Heart right ventricle (tissue), 16 donors: ENCODE data around the gene SLC22A6. TPM values are rescaled to one million over a fixed set of nuclear protein-coding genes. Genes with fewer than 3 reads are reported as not detected.

Source experiments
- ATAC-seq, 8 donors: fragments of 200-7000 bp; cut with Tn5 transposase; one replicate each; pipeline ENCODE4 v1.9.1; 2020; ENCODE audit warnings: mild to moderate bottlenecking in 8 of 8, moderate library complexity in 8 of 8, moderate number of reproducible peaks in 1 of 8
- DNase-seq, 2 donors: peaks; one replicate each; pipeline ENCODE4 v3.0.0-alpha.2; 2020
- H3K27ac ChIP-seq, 10 donors: fragments of 200-600 bp; sonication (generic) in 2 of 10; one replicate each; pipeline versions ENCODE4 v1.5.0 to v1.8.0; 2020 to 2022; ENCODE audit warnings: mild to moderate bottlenecking in 3 of 10
- H3K27me3 ChIP-seq, 7 donors: fragments of 200-600 bp; one replicate each; pipeline ENCODE4 v1.8.0; 2021 to 2022; ENCODE audit warnings: mild to moderate bottlenecking in 2 of 7
- H3K36me3 ChIP-seq, 9 donors: fragments of 200-600 bp; sonication (generic) in 1 of 9; one replicate each; pipeline versions ENCODE4 v1.5.0 to v1.8.0; 2020 to 2022; ENCODE audit warnings: mild to moderate bottlenecking in 2 of 9
- H3K4me1 ChIP-seq, 9 donors: fragments of 200-600 bp; sonication (generic) in 1 of 9; one replicate each; pipeline versions ENCODE4 v1.5.0 to v1.8.0; 2020 to 2022; ENCODE audit warnings: mild to moderate bottlenecking in 4 of 9
- H3K4me3 ChIP-seq, 10 donors: fragments of 200-600 bp; sonication (generic) in 2 of 10; one replicate each; pipeline versions ENCODE4 v1.5.0 to v1.8.0; 2020 to 2022; ENCODE audit warnings: mild to moderate bottlenecking in 7 of 10, moderate library complexity in 2 of 10
- H3K9me3 ChIP-seq, 11 donors: fragments of 200-600 bp in 10 of 11; sonication (generic) in 2 of 11; one replicate each; pipeline versions ENCODE4 v1.5.0 to v1.8.0; 2013 to 2022; ENCODE audit warnings: mild to moderate bottlenecking in 2 of 11, control low read depth in 1 of 11, moderate library complexity in 1 of 11
- CTCF ChIP-seq, 9 donors: fragments of 200-600 bp; sonication (generic) in 2 of 9; IDR thresholded peaks; one replicate each; pipeline versions ENCODE4 v1.5.0 to v1.8.0; 2021 to 2022; ENCODE audit warnings: antibody characterized with exemption in 9 of 9, mild to moderate bottlenecking in 5 of 9, moderate library complexity in 1 of 9
- WGBS, 2 donors: extraction: QIAGEN DNeasy Blood & Tissue Kit; methylation state at CpG; one replicate each; pipeline ENCODE4 v1.1.7; 2013; ENCODE audit warnings: inconsistent platforms in 1 of 2; 5-methylcytosine and 5-hydroxymethylcytosine counted together
- intact Hi-C, 10 donors: fragments of 100-400 bp; cut with DNase I; formaldehyde crosslinking; loops; one replicate each; pipeline versions ENCODE4 v1.11.1 to v1.14.2; 2022
- polyA plus RNA-seq, 2 donors: library from polyadenylated mRNA; stranded (reverse); fragments of 200-250 nt; gene quantifications; one replicate each; pipeline ENCODE4 v1.2.3, GENCODE V29; 2013
- total RNA-seq, 10 donors: library from RNA; stranded (reverse); fragmentation: NEBNext Ultra II Directional in 3 of 10; extraction: Animal tissue kit (Norgen Biotek cat#: 25700) in 3 of 10; gene quantifications; one replicate each; pipeline versions ENCODE4 v1.2.1 to v1.2.4, GENCODE V29; 2021 to 2023
- donor health status: Arrhythmogenic right ventricular cardiomyopathy.
- donor health status: ischemic (EF 13 %, LVEDD 7.1; RV severe dilation, severe dysfunction).
- donor health status: healthy with polysubstance abuse.
- donor health status: DM: no; HTN: yes; CAD: no.
- donor health status: DM: no; HTN: no; CAD: no.
- donor health status: ischemic (EF 25% LVEDD 6.9; RV normal size, moderate dysfunction).
- donor health status: ischemic (EF 25% LVEDD 5.7; RV mildly dilated, moderate dysfunction).
- donor health status: healthy.
- donor health status: DM: yes; HTN: yes; CAD: no.
- donor health status: Ischemic cardiomyopathy.
- donor health status: ischemic (EF 35%, LVEDD 5.7; RV mildly dilated, moderate dysfunction).
- donor health status: nonischemic (EF 11% LVEDD 7.7; RV severe dilation, severe dysfunction).
- donor health status: DM: yes; HTN: yes; CAD: no.
- donor health status: PGD.
- donor health status: ischemic (EF 29% LVEDD 5.4; RV normal size, mild dysfunction).
- donor health status: nonischemic (EF 23%, LVEDD 6.1; RV moderate dilation, normal function).

Gene SLC22A6
- total and polyA plus RNA-seq, 12 donors = not detected

- DNase-seq = no peak
- TF ChIP-seq CTCF (IDR thresholded peaks at IDR 0.05) = no peak
- peaks cover 0 to 3% (median 0%) of the 10 kb centered on the region in 7 donors for H3K27me3 ChIP-seq
- no peaks in the 10 kb centered on the region for H3K9me3 ChIP-seq
- intact Hi-C loops = no loop called here
- ATAC-seq = no peak
- H3K36me3 ChIP-seq = no peaks in the 10 kb centered on the region
- H3K4me3 ChIP-seq = no peak overlapping the region
- no peak overlapping the region for H3K27ac ChIP-seq
- H3K4me1 ChIP-seq = no peaks in the 10 kb centered on the region
- 72 to 74% methylated on average over 5 of the region's 5 CpGs for WGBS, 2 donors
Observed at GRCh38 chr11:62988276-62988675, 3.5 kb upstream of the SLC22A6 start.

- H3K4me3 ChIP-seq = no peak overlapping the region
- 88% methylated on average over 3 of the region's 3 CpGs for WGBS, 2 donors
- TF ChIP-seq CTCF (IDR thresholded peaks at IDR 0.05) = no peak
- H3K36me3 ChIP-seq = no peaks in the 10 kb centered on the region
- H3K27ac ChIP-seq = no peak overlapping the region
- H3K9me3 ChIP-seq = no peaks in the 10 kb centered on the region
- DNase-seq = no peak
- intact Hi-C loops = no loop called here
- H3K27me3 ChIP-seq = peaks cover 0 to 4% (median 0%) of the 10 kb centered on the region in 7 donors
- ATAC-seq = no peak
- no peaks in the 10 kb centered on the region for H3K4me1 ChIP-seq
Observed at GRCh38 chr11:62985041-62985750, 429 bp upstream of the SLC22A6 start.

GRCh38 chr11:62983536-62984199, 1.1 kb downstream of the SLC22A6 start:
- ATAC-seq = peak in 1 of 8 donors; percentile 31
- DNase-seq = no peak
- H3K27ac ChIP-seq = no peak overlapping the region
- no peaks in the 10 kb centered on the region for H3K9me3 ChIP-seq
- intact Hi-C loops = no loop called here
- peaks cover 0 to 4% (median 0%) of the 10 kb centered on the region in 7 donors for H3K27me3 ChIP-seq
- 87 to 90% methylated on average over 13 of the region's 13 CpGs for WGBS, 2 donors
- H3K4me1 ChIP-seq = no peaks in the 10 kb centered on the region
- no peak for TF ChIP-seq CTCF (IDR thresholded peaks at IDR 0.05)
- H3K36me3 ChIP-seq = no peaks in the 10 kb centered on the region
- no peak overlapping the region for H3K4me3 ChIP-seq

GRCh38 chr11:62981743-62982142, 3.0 kb downstream of the SLC22A6 start:
- no peaks in the 10 kb centered on the region for H3K9me3 ChIP-seq
- no peak for DNase-seq
- no peak for ATAC-seq
- TF ChIP-seq CTCF (IDR thresholded peaks at IDR 0.05) = no peak
- no peak overlapping the region for H3K4me3 ChIP-seq
- H3K27me3 ChIP-seq = peaks cover 0 to 4% (median 0%) of the 10 kb centered on the region in 7 donors
- H3K27ac ChIP-seq = no peak overlapping the region
- no peaks in the 10 kb centered on the region for H3K36me3 ChIP-seq
- H3K4me1 ChIP-seq = no peaks in the 10 kb centered on the region
- 78 to 80% methylated on average over 7 of the region's 7 CpGs for WGBS, 2 donors
- intact Hi-C loops = no loop called here
